Motor neuron (in vitro differentiated cells): Measurements from ENCODE around the gene TRPV6. TPM values are rescaled to one million over a fixed set of nuclear protein-coding genes. Genes with fewer than 3 reads are reported as not detected.

Experiments
- ATAC-seq, 8 experiments: fragments of 200-7000 bp; cut with Tn5 transposase; replicated peaks in 6 of 8; 2 replicates each; pipeline ENCODE4 v1.8.0; 2021; ENCODE audit warnings: mild to moderate bottlenecking in 8 of 8, moderate library complexity in 8 of 8
- H3K27ac ChIP-seq, 2 donors: fragments of 250-450 bp; sonication (Bioruptor Pico); 2 replicates each; pipeline ENCODE4 v1.9.0; 2021; ENCODE audit warnings: antibody characterized with exemption in 2 of 2, mild to moderate bottlenecking in 2 of 2, moderate library complexity in 1 of 2
- H3K4me1 ChIP-seq, 2 donors: fragments of 250-450 bp; sonication (Bioruptor Pico); replicated peaks in 1 of 2; 2 replicates each; pipeline ENCODE4 v1.6.1; 2021; ENCODE audit warnings: antibody characterized with exemption in 2 of 2, mild to moderate bottlenecking in 2 of 2, moderate library complexity in 1 of 2
- H3K4me3 ChIP-seq, 5 donors: fragments of 250-450 bp; sonication (Bioruptor Pico); 2 replicates each; pipeline ENCODE4 v1.9.0; 2021; ENCODE audit warnings: antibody characterized with exemption in 5 of 5, mild to moderate bottlenecking in 5 of 5, moderate library complexity in 4 of 5
- WGBS, 10 experiments: fragments of 450-650 bp; shearing (Covaris generic); methylation state at CpG; one replicate each; pipeline ENCODE4 v1.0.0; 2022; 5-methylcytosine and 5-hydroxymethylcytosine counted together
- in situ Hi-C, 9 experiments: fragments of 400-800 bp; cut with MboI; loops; one replicate each; pipeline ENCODE4 v1.15.0; 2021; ENCODE audit warnings: low sequenced_read_pairs in 9 of 9, low pct_unique_long_range_greater_than_20kb in 2 of 9; ENCODE audit not compliant: unreplicated experiment in 9 of 9
- total RNA-seq, 8 experiments: library from RNA; unstranded; fragments of 300-600 nt; gene quantifications; 2 replicates each; pipeline versions ENCODE4 v1.2.3 to v1.2.4, GENCODE V29; 2022

The TRPV6 gene
- total RNA-seq, 8 experiments from 2014 or later = 0.07 to 1.7 (median 0.53) TPM

DNA sequence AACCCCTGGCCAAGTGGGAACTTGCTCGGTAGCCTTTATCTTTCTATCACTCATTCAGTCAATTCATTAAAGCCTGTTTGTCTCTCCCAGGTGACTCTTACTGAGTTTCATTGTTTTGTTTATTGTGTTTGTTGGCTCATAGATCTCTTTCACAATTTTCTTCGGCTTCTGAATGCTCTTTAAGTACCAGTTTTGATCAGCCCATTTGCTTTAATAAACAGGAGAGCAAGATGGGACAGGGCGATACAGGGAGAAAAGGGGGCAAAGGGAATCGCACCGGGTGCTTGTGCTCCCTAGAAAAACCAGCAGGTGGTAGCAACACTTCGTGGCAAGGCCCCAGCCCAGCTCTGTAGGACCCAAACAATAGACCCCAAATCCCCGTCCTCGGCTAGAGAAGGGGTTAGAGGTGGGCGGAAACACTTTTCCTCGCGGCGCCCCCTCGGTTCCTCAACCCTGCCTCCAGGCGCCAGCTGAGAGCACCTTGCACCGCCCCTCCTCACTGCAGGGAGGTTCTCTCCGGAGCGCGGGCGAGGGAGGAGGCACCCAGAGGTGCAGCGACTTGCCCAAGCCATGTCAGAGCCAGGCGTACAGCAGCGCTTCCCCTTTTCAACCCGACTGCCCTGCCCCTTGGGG, 31.7 kb downstream of the TRPV6 start:
- Histone ChIP-seq H3K27ac (no peak overlapping the region), H3K4me3 (peak overlapping the region; percentile 42 to 75 (median 51)), H3K4me1 (peaks cover 0 to 3% of the 10 kb centered on the region in 2 donors)
- peak; percentile 46 to 75 (median 69) for ATAC-seq
- in situ Hi-C loops = loop anchor here in 5 of 9 experiments (25.0 kb wide), 1 partner anchor 358 kb away; the partner anchor contains the start of gene TAS2R40 (in 5 of the 5)
- 0 to 50% (median 7%) methylated on average over 1 to 11 of the region's 23 CpGs for WGBS, 10 experiments

DNA sequence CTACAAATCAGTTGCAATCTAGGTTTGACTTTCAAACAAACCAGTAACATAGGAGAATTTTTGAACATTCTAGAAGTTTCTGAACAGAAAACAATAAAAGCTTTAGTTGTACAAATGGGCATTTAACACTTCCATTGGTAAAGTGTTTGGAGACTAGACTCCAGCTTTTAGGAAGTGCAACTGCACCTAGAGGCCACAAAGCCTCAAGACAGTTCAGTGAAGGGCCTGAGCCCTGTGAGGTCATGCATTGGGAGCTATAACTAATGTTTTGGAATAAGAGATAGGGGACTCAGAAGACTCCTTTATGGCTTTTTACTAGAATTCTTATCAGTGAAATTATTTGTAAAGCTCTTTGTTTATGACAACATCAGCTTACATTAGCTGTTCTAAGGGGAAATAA, 33.6 kb downstream of the TRPV6 start:
- ATAC-seq = no peak
- no peak overlapping the region for H3K4me3 ChIP-seq
- in situ Hi-C loops = loop anchor here in 5 of 9 experiments (25.0 kb wide), 1 partner anchor 360 kb away; the partner anchor contains the start of gene TAS2R40 (in 5 of the 5)
- peaks cover 0 to 3% of the 10 kb centered on the region in 2 donors for H3K4me1 ChIP-seq
- no peak overlapping the region for H3K27ac ChIP-seq

DNA sequence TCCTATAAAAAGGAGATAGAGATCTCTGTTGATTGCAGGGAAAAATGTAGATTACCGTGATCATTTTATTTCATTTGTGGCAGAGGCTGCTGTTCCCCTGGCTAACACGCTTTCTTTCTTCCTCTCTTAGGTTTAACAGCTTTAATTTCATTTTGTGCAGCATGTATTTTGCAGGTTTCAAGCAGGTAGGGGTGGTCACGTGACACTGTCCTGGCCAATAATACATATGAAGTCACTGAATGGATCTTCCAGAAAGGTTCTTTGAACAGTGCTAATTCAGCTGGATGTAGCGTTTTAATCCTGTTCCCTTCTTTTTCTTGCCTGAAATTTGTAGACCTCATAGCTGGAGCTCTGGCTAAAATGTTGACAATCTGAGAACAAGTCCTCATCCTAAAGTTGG, 34.3 kb downstream of the TRPV6 start:
- in situ Hi-C loops = loop anchor here in 5 of 9 experiments (25.0 kb wide), 1 partner anchor 361 kb away; the partner anchor contains the start of gene TAS2R40 (in 5 of the 5)
- H3K27ac ChIP-seq = no peak overlapping the region
- ATAC-seq = no peak
- no peak overlapping the region for H3K4me3 ChIP-seq
- 8 to 94% (median 80%) methylated on average over 1 to 4 of the region's 4 CpGs; no CpG with 5 or more reads in 1 of the 10 experiments for WGBS, 10 experiments
- H3K4me1 ChIP-seq = peaks cover 0 to 3% of the 10 kb centered on the region in 2 donors

- 0 to 100% (median 60%) methylated on average over 1 to 2 of the region's 2 CpGs for WGBS, 10 experiments
- no peak for ATAC-seq
- Histone ChIP-seq H3K4me3 (no peak overlapping the region), H3K27ac (no peak overlapping the region), H3K4me1 (no peaks in the 10 kb centered on the region)
- in situ Hi-C loops = no loop called here
Observed at GRCh38 chr7:142847353-142847752, 38.2 kb downstream of the TRPV6 start.

DNA sequence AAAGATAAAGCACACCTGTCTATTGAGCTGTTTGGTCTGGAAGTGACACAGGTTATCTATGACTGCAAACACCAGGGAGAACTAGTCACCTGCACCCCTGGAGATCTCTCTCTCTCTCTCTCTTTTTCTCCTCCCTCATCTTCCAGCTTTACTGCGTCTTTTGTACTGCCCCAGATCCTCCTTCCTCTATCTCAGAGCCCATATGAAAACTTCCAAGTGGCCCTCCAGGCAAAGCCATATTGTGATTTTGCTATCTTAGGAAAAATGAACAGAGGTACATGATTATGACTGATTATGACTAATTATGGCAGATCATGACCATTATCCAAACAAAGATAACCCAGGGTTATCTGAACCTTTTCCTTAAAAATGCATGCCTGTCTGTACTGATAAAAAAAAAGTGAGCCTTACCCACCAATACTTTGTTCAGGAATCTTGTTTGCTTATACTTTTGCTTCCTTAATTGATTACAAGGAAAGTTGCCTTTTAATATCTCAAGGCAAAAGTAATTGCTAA, 43.2 kb downstream of the TRPV6 start:
- whole genome bisulfite sequencing, 10 experiments = 0 to 100% (median 67%) methylated on average over 1 of the region's 1 CpG; no CpG with 5 or more reads in 5 of the 10 experiments
- ATAC-seq = no peak
- no peak overlapping the region for H3K27ac ChIP-seq
- H3K4me3 ChIP-seq = no peak overlapping the region
- H3K4me1 ChIP-seq = no peaks in the 10 kb centered on the region
- in situ Hi-C loops = no loop called here

DNA sequence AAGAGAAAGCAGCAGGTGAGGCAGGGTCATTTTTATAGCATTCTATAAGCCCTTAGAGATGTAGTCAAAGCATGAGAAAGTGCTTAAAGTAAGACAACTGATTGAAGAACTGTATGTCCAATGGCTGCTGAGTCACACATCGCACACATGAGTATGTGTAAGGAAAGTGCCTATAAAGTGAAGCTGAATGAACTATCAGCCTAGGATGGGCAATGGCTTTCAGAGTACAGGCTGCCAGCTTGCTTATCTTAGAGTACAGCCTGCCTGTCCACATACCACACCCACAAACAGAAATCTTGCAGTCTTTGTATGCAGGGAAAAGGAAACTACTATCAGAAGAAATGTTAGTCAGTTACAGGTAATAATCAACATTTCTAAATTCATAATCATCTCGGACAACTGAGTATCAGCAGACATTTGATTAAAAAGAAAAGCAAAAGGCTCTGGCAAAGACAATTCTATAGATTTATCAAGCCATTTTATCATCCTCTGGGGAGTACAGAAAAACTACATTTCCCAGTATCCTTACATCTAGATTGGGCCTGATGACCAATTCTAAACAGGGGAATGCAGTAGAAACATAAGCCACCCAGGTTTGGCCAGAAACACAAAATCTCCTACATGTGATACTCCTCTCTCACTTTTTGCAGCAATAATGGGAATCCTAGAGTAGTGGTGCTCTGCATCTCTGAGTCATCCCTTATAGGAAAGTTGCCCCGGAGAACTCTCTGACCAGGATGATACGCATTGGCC, 46.9 kb downstream of the TRPV6 start:
- peak in 1 of 8 experiments; percentile 36 for ATAC-seq

GRCh38 chr7:142836426-142836825, 49.1 kb downstream of the TRPV6 start:
- ATAC-seq = no peak
- Histone ChIP-seq H3K4me1 (no peaks in the 10 kb centered on the region), H3K4me3 (no peak overlapping the region), H3K27ac (no peak overlapping the region)
- in situ Hi-C loops = no loop called here
- 19 to 100% (median 65%) methylated on average over 1 to 2 of the region's 3 CpGs; no CpG with 5 or more reads in 4 of the 10 experiments for whole genome bisulfite sequencing, 10 experiments

More for the DNA sequence above, 46.9 kb downstream of the TRPV6 start:
- Histone ChIP-seq H3K4me3 (no peak overlapping the region), H3K4me1 (no peaks in the 10 kb centered on the region), H3K27ac (no peak overlapping the region)
- in situ Hi-C loops = no loop called here
- 36 to 100% (median 66%) methylated on average over 1 to 4 of the region's 4 CpGs for WGBS, 10 experiments

DNA sequence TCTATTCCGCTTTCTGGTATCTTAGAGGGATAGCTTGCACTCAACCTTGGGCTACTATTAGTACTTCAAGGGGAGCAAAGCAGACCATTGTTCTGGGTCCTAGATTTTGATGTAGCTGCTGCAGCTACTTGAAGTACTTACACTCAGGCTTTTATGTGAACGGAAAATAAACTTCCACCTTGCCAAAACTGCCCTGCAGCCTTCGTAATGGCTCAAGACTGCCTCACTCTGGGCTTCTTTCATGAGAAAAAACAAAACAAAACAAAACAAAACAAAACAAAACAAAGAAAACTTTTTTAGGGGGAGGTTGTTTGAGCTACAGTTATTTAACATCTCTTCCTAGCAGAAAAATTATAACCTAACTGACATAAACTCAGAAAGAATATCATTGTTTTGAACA, 50.1 kb downstream of the TRPV6 start:
- in situ Hi-C loops = no loop called here
- ATAC-seq = no peak
- no peak overlapping the region for H3K27ac ChIP-seq
- no peak overlapping the region for H3K4me3 ChIP-seq
- H3K4me1 ChIP-seq = no peaks in the 10 kb centered on the region
- 10 to 90% (median 36%) methylated on average over 1 to 3 of the region's 3 CpGs; no CpG with 5 or more reads in 2 of the 10 experiments for WGBS, 10 experiments

- peak in 6 of 8 experiments; percentile 55 to 95 (median 66) for ATAC-seq
Observed at GRCh38 chr7:142833174-142834048, 52.1 kb downstream of the TRPV6 start.

GRCh38 chr7:142832417-142832816, 53.1 kb downstream of the TRPV6 start:
- no peak for ATAC-seq
- Histone ChIP-seq H3K27ac (no peak overlapping the region), H3K4me1 (no peaks in the 10 kb centered on the region), H3K4me3 (no peak overlapping the region)
- in situ Hi-C loops = no loop called here
- WGBS, 10 experiments = 0 to 100% (median 73%) methylated on average over 1 to 2 of the region's 2 CpGs; no CpG with 5 or more reads in 2 of the 10 experiments

More at GRCh38 chr7:142833174-142834048, 52.1 kb downstream of the TRPV6 start:
- H3K27ac ChIP-seq = no peak overlapping the region
- in situ Hi-C loops = no loop called here
- 41 to 92% (median 84%) methylated on average over 2 to 6 of the region's 6 CpGs for WGBS, 10 experiments
- no peak overlapping the region for H3K4me3 ChIP-seq
- H3K4me1 ChIP-seq = no peaks in the 10 kb centered on the region

- in situ Hi-C loops = no loop called here
- no peak for ATAC-seq
- WGBS, 10 experiments = 0 to 67% (median 40%) methylated on average over 1 of the region's 1 CpG; no CpG with 5 or more reads in 3 of the 10 experiments
- Histone ChIP-seq H3K27ac (no peak overlapping the region), H3K4me3 (no peak overlapping the region), H3K4me1 (no peaks in the 10 kb centered on the region)
Observed at GRCh38 chr7:142827951-142828500, 57.5 kb downstream of the TRPV6 start.

DNA sequence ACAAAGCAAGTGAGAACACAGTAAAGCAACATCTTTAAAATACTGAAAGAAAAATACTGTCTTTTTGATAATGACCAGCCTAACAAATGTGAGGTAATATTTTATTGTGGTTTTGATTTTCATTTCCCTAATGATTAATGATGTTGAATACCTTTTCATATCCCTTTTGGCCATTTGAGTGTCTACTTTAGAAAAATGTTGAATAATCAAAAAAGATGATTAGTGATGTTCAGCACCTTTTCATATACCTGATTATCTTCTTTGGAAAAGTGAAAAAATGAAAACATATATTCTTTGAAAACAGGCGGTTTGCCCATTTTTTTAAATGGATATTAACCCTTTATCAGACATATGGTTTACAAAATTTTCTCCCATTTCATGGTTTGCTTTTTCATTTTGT, 62.8 kb downstream of the TRPV6 start:
- ATAC-seq = no peak
- WGBS, 10 experiments = 0 to 83% (median 10%) methylated on average over 1 of the region's 1 CpG

More for the DNA sequence above, 62.8 kb downstream of the TRPV6 start:
- in situ Hi-C loops = no loop called here
- no peak overlapping the region for H3K4me3 ChIP-seq
- no peaks in the 10 kb centered on the region for H3K4me1 ChIP-seq
- H3K27ac ChIP-seq = no peak overlapping the region
